Fibroblast of lung (primary cell): ENCODE data around the gene ZIK1.

Experiments
- CTCF ChIP-seq, 2 donors: IDR thresholded peaks in 1 of 2; conservative IDR thresholded peaks in 1 of 2; 1 replicate in 1 of 2; 2 replicates in 1 of 2; pipeline ENCODE4 v1.5.1; 2011 to 2012; ENCODE audit warnings: low read length in 2 of 2, control low read depth in 1 of 2, inconsistent platforms in 1 of 2, low read depth in 1 of 2, mild to moderate bottlenecking in 1 of 2
- EZH2 ChIP-seq: IDR thresholded peaks from 2 replicates; pipeline ENCODE4 v1.5.1; 2012; ENCODE audit warnings: low read length, control low read depth, mild to moderate bottlenecking; ENCODE audit errors: missing control alignments

GRCh38 chr19:57583104-57583520 is 833 bp upstream of the ZIK1 start:
- TF ChIP-seq CTCF (conservative IDR thresholded peaks at IDR 0.05 in 1 of 2, IDR thresholded peaks at IDR 0.05 in 1 of 2; ENCODE audit: low read depth in 1 of 2, low read length in 2 of 2) (no peak), EZH2 (no peak)
